Measurements from ENCODE around the gene BAX. TPM values are rescaled to one million over a fixed set of nuclear protein-coding genes. Genes with fewer than 3 reads are reported as not detected.

Gene BAX
- total RNA-seq, 1 donor from 2014 or later: 292 TPM

- Mint-ChIP-seq H3K9me3 (no peaks in the 10 kb centered on the region), H3K27me3 (ENCODE audit: insufficient read depth) (no peaks in the 10 kb centered on the region), H3K4me3 (no peak overlapping the region), H3K4me1 (ENCODE audit: low read depth) (peaks cover 20% of the 10 kb centered on the region), H3K36me3 (ENCODE audit: low read depth) (peaks cover 19% of the 10 kb centered on the region), H3K27ac (no peak overlapping the region)
- intact Hi-C loops (cut with micrococcal nuclease): no loop called here
- DNase-seq (ENCODE audit: low spot score): peak; percentile 51
Measured at GRCh38 chr19:48999481-49000325, 45.0 kb downstream of the BAX start.

- DNase-seq (ENCODE audit: low spot score): no peak
- intact Hi-C loops (cut with micrococcal nuclease): no loop called here
- H3K4me3 Mint-ChIP-seq: no peak overlapping the region
- H3K9me3 Mint-ChIP-seq: no peaks in the 10 kb centered on the region
- H3K27ac Mint-ChIP-seq: no peak overlapping the region
- peaks cover 9% of the 10 kb centered on the region for H3K4me1 Mint-ChIP-seq (ENCODE audit: low read depth)
- H3K36me3 Mint-ChIP-seq (ENCODE audit: low read depth): peaks cover 27% of the 10 kb centered on the region
- H3K27me3 Mint-ChIP-seq (ENCODE audit: insufficient read depth): no peaks in the 10 kb centered on the region
Measured at GRCh38 chr19:49004133-49004532, 49.5 kb downstream of the BAX start.

GRCh38 chr19:49004964-49005614 lies 50.4 kb downstream of the BAX start:
- Mint-ChIP-seq H3K4me1 (ENCODE audit: low read depth) (no peaks in the 10 kb centered on the region), H3K9me3 (no peaks in the 10 kb centered on the region), H3K4me3 (no peak overlapping the region), H3K27ac (no peak overlapping the region), H3K27me3 (ENCODE audit: insufficient read depth) (no peaks in the 10 kb centered on the region), H3K36me3 (ENCODE audit: low read depth) (peaks cover 20% of the 10 kb centered on the region)
- no peak for DNase-seq (ENCODE audit: low spot score)
- intact Hi-C loops (cut with micrococcal nuclease): no loop called here

- Mint-ChIP-seq H3K9me3 (no peaks in the 10 kb centered on the region), H3K36me3 (ENCODE audit: low read depth) (peaks cover 27% of the 10 kb centered on the region), H3K27me3 (ENCODE audit: insufficient read depth) (no peaks in the 10 kb centered on the region), H3K27ac (no peak overlapping the region), H3K4me3 (no peak overlapping the region), H3K4me1 (ENCODE audit: low read depth) (no peaks in the 10 kb centered on the region)
- no peak for DNase-seq (ENCODE audit: low spot score)
- intact Hi-C loops (cut with micrococcal nuclease): no loop called here
Measured at GRCh38 chr19:49006905-49007304, 52.2 kb downstream of the BAX start.

- intact Hi-C loops (cut with micrococcal nuclease): no loop called here
- Mint-ChIP-seq H3K27me3 (ENCODE audit: insufficient read depth) (no peaks in the 10 kb centered on the region), H3K36me3 (ENCODE audit: low read depth) (peaks cover 27% of the 10 kb centered on the region), H3K4me1 (ENCODE audit: low read depth) (no peaks in the 10 kb centered on the region), H3K27ac (no peak overlapping the region), H3K9me3 (no peaks in the 10 kb centered on the region), H3K4me3 (no peak overlapping the region)
- DNase-seq (ENCODE audit: low spot score): no peak
Measured at GRCh38 chr19:49009828-49010227, 55.2 kb downstream of the BAX start.

- intact Hi-C loops (cut with micrococcal nuclease): no loop called here
- H3K4me1 Mint-ChIP-seq (ENCODE audit: low read depth): no peaks in the 10 kb centered on the region
- no peak overlapping the region for H3K4me3 Mint-ChIP-seq
- H3K36me3 Mint-ChIP-seq (ENCODE audit: low read depth): peaks cover 25% of the 10 kb centered on the region
- DNase-seq (ENCODE audit: low spot score): no peak
- H3K27ac Mint-ChIP-seq: no peak overlapping the region
- H3K27me3 Mint-ChIP-seq (ENCODE audit: insufficient read depth): no peaks in the 10 kb centered on the region
- no peaks in the 10 kb centered on the region for H3K9me3 Mint-ChIP-seq
Measured at GRCh38 chr19:49010453-49010852, 55.8 kb downstream of the BAX start.

- Mint-ChIP-seq H3K4me1 (ENCODE audit: low read depth) (no peaks in the 10 kb centered on the region), H3K36me3 (ENCODE audit: low read depth) (peaks cover 30% of the 10 kb centered on the region), H3K9me3 (no peaks in the 10 kb centered on the region), H3K4me3 (no peak overlapping the region), H3K27ac (peak overlapping the region; percentile 4), H3K27me3 (ENCODE audit: insufficient read depth) (no peaks in the 10 kb centered on the region)
- no peak for DNase-seq (ENCODE audit: low spot score)
- intact Hi-C loops (cut with micrococcal nuclease): no loop called here
Measured at GRCh38 chr19:49011194-49011593, 56.5 kb downstream of the BAX start.

Other genes starting within 250 kb of the BAX start
- 1.4 and 1.7 TPM in 2 replicates for gene MAMSTR, start 235.2 kb upstream of the BAX start, total RNA-seq
- gene RASIP1, start 214.3 kb upstream of the BAX start, total RNA-seq: 0.44 and 0.88 TPM in 2 replicates
- 0.37 TPM in 1 of 2 replicates, not detected in the other for gene IZUMO1, start 208.0 kb upstream of the BAX start, total RNA-seq
- 0.54 and 0.57 TPM in 2 replicates for gene FUT1, start 202.2 kb upstream of the BAX start, total RNA-seq
- gene FGF21, start 199.4 kb upstream of the BAX start, total RNA-seq: not detected in 2 replicates
- gene BCAT2, start 143.8 kb upstream of the BAX start, total RNA-seq: 93.3 and 93.6 TPM in 2 replicates
- gene HSD17B14, start 118.4 kb upstream of the BAX start, total RNA-seq: 0.57 and 0.64 TPM in 2 replicates
- gene PLEKHA4, start 86.3 kb upstream of the BAX start, total RNA-seq: 1.4 and 1.9 TPM in 2 replicates
- gene PPP1R15A, start 82.5 kb upstream of the BAX start, total RNA-seq: 53.1 and 53.7 TPM in 2 replicates
- not detected in 2 replicates for gene TULP2, start 56.1 kb upstream of the BAX start, total RNA-seq
- gene NUCB1, start 54.6 kb upstream of the BAX start, total RNA-seq: 117 and 122 TPM in 2 replicates
- gene DHDH, start 21.2 kb upstream of the BAX start, total RNA-seq: not detected in 2 replicates
- gene FTL, start 10.4 kb downstream of the BAX start, total RNA-seq: 651 and 662 TPM in 2 replicates
- 71.2 and 77.1 TPM in 2 replicates for gene GYS1, start 38.4 kb downstream of the BAX start, total RNA-seq
- 172 and 175 TPM in 2 replicates for gene RUVBL2, start 39.0 kb downstream of the BAX start, total RNA-seq
- gene LHB, start 62.2 kb downstream of the BAX start, total RNA-seq: not detected in 2 replicates
- gene CGB3, start 69.5 kb downstream of the BAX start, total RNA-seq: not detected in 2 replicates
- not detected in 2 replicates for gene CGB2, start 77.0 kb downstream of the BAX start, total RNA-seq
- not detected in 2 replicates for gene CGB1, start 82.0 kb downstream of the BAX start, total RNA-seq
- gene CGB5, start 89.0 kb downstream of the BAX start, total RNA-seq: not detected in 2 replicates
- gene CGB8, start 94.2 kb downstream of the BAX start, total RNA-seq: not detected in 2 replicates
- gene CGB7, start 102.9 kb downstream of the BAX start, total RNA-seq: not detected in 2 replicates
- gene NTF4, start 109.9 kb downstream of the BAX start, total RNA-seq: not detected in 2 replicates
- not detected in 2 replicates for gene KCNA7, start 117.8 kb downstream of the BAX start, total RNA-seq
- gene SNRNP70, start 130.6 kb downstream of the BAX start, total RNA-seq: 259 and 272 TPM in 2 replicates
- 4.9 and 7.8 TPM in 2 replicates for gene LIN7B, start 159.5 kb downstream of the BAX start, total RNA-seq
- 2.6 and 2.9 TPM in 2 replicates for gene C19orf73, start 164.3 kb downstream of the BAX start, total RNA-seq
- gene PPFIA3, start 164.7 kb downstream of the BAX start, total RNA-seq: 5.0 TPM in 2 replicates
- gene HRC, start 200.5 kb downstream of the BAX start, total RNA-seq: not detected in 2 replicates
- 1.4 and 2.0 TPM in 2 replicates for gene TRPM4, start 202.9 kb downstream of the BAX start, total RNA-seq